Measurements from ENCODE around the gene PARL. TPM values are rescaled to one million over a fixed set of nuclear protein-coding genes. Genes with fewer than 3 reads are reported as not detected.

PARL gene
- total and polyA plus RNA-seq, 2 of the 8 experiments (the other 6 are each of a cell fraction or from before 2014, with no cell fraction given), result 62.7 to 85.0 TPM

DNA sequence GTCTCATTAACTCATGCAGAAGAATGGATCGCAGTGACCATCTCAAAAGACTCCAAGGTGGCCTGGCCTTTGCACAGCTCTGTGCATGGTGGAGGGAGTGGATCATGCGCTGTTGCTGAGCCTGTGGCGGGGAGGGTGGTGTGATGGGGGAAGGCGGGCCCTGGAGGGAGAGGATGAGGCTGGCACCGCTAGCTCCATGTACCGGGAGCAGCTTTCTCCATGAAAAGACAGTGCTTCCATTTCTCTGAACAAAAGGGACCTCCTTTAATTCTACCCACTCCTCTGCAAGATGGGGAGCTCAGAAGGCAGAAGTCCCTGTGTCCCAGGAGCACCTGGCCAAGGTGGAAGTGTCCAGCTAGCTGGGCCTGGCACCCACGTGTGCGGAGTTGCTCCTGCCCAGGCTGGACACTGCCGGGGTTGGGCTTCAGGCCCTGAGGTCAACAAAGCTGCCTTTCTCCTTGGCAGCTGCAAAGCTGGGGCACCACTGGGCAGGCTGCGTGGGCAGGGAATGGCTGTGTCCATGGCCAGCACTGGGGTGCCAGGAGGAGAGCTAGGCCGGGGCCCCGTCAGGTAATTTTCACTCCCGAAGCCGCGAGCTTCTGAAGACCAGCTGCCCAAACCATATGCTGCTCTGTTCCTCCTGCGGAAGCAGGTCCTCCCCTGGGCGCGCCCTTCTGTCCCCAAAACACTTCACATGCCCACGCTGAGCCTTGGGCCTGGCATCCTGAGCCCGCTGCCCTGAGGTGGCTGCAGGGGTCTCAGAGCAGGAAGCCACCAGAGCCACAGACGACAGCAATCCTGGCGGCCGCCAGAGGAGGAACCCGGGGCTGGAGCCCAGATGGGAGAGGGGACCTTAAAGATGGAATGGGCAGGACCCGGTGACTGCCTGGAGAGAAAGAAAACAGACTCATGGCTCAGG, 65.7 kb downstream of the PARL start:
- FAIRE-seq, result no peak
- H3K4me2 ChIP-seq (ENCODE audit: insufficient read depth in 1 of 2, low read depth in 2 of 2, low read length in 2 of 2), result no peak overlapping the region

More for the DNA sequence above, 65.7 kb downstream of the PARL start:
- H3K4ac ChIP-seq (replicated peaks; ENCODE audit: insufficient read length, low read depth, low read length), result no peak overlapping the region
- ChIA-PET CTCF (ENCODE audit: partially characterized antibody) (interaction anchor here (0.5 to 0.9 kb wide), 3 partner anchors 39 to 701 kb away, joined by 3 to 4 read pairs (median 4); no protein-coding TSS in a partner anchor), POLR2A (ENCODE audit: partially characterized antibody) (no interaction called here)
- H3K36me3 ChIP-seq (ENCODE audit: control insufficient read depth in 2 of 4, insufficient read depth in 4 of 4, low read length in 3 of 4), result peaks cover 0 to 7% (median 0%) of the 10 kb centered on the region in 4 experiments; a peak in 2 of 8 replicates
- H2BK20ac ChIP-seq (ENCODE audit: low read length), result no peak overlapping the region
- no peak overlapping the region; the same call in 1 of the 2 replicates for H2BK5ac ChIP-seq (ENCODE audit: low read depth, low read length)
- no peak overlapping the region for H3K4me3 ChIP-seq (ENCODE audit: extremely low read depth in 1 of 4, insufficient read depth in 2 of 4, low read depth in 3 of 4, low read length in 4 of 4)
- H4K8ac ChIP-seq (ENCODE audit: extremely low read depth, insufficient read depth, low read length), result no peak overlapping the region
- no peak overlapping the region for H2AK5ac ChIP-seq (ENCODE audit: low read depth, low read length)
- no peak for DNase-seq (ENCODE audit: low read depth in 1 of 2, low spot score in 2 of 2)
- H3K9me3 ChIP-seq (ENCODE audit: insufficient read depth in 2 of 2, low read depth in 1 of 2, low read length in 1 of 2), result no peaks in the 10 kb centered on the region
- H2AFZ ChIP-seq (ENCODE audit: low read length), result no peak overlapping the region
- no peaks in the 10 kb centered on the region for H3K79me1 ChIP-seq (ENCODE audit: low read depth, low read length)
- H3K27me3 ChIP-seq (replicated peaks in 1 of 4; ENCODE audit: control insufficient read depth in 3 of 4, extremely low read depth in 1 of 4, insufficient read depth in 3 of 4, low read length in 3 of 4), result peaks cover 0 to 3% (median 0%) of the 10 kb centered on the region in 4 experiments; a peak in 3 of 7 replicates
- WGBS, 2 experiments (ENCODE audit: extremely low coverage in 1 of 2, insufficient coverage in 1 of 2, insufficient read length in 1 of 2, insufficient replicate concordance in 2 of 2, low coverage in 1 of 2, low lambda C conversion rate in 2 of 2, missing lambda C conversion rate in 1 of 2), result 93% methylated on average over 25 of the region's 25 CpGs; no CpG with 5 or more reads in 1 of the 2 experiments
- no peak overlapping the region for H3K27ac ChIP-seq (ENCODE audit: low read depth, low read length)
- no peak overlapping the region for H3K56ac ChIP-seq (replicated peaks; ENCODE audit: insufficient read length, low read depth, low read length)
- no peaks in the 10 kb centered on the region for H3K23me2 ChIP-seq (ENCODE audit: low read depth, low read length)
- H3K79me2 ChIP-seq (ENCODE audit: control insufficient read depth in 1 of 2, insufficient read depth in 2 of 2, low read length in 2 of 2), result no peaks in the 10 kb centered on the region
- no peak for TF ChIP-seq HDAC2 (IDR thresholded peaks at IDR 0.05; ENCODE audit: borderline replicate concordance in 1 of 2, low read depth in 2 of 2, low read length in 2 of 2)
- no peak overlapping the region for H3K18ac ChIP-seq (ENCODE audit: extremely low read depth, low read length)
- H3K14ac ChIP-seq (ENCODE audit: insufficient read length), result no peak overlapping the region
- H3K9ac ChIP-seq (replicated peaks in 1 of 4; ENCODE audit: extremely low read depth in 1 of 4, low read depth in 3 of 4, low read length in 3 of 4), result no peak overlapping the region
- H4K20me1 ChIP-seq (replicated peaks in 1 of 2; ENCODE audit: control insufficient read depth in 1 of 2, insufficient read depth in 2 of 2, low read length in 2 of 2), result peaks cover 0 to 5% of the 10 kb centered on the region in 2 experiments
- H4K5ac ChIP-seq (ENCODE audit: insufficient read length, low read depth, low read length), result no peak overlapping the region
- peaks cover 0 to 4% (median under 1%) of the 10 kb centered on the region in 4 experiments; a peak in 4 of 7 replicates for H3K4me1 ChIP-seq (replicated peaks in 1 of 4; ENCODE audit: control insufficient read depth in 3 of 4, insufficient read depth in 4 of 4, low read length in 3 of 4)
- H4K91ac ChIP-seq (replicated peaks; ENCODE audit: insufficient read length, low read length), result no peak overlapping the region
- H2BK12ac ChIP-seq (ENCODE audit: low read depth, low read length), result no peak overlapping the region
- no peak overlapping the region for H2BK120ac ChIP-seq (replicated peaks; ENCODE audit: low read depth, low read length)
- H2BK15ac ChIP-seq (ENCODE audit: low read length), result no peak overlapping the region
- H3K23ac ChIP-seq (ENCODE audit: insufficient read length), result no peak overlapping the region

All from H1 (cell line).